GM19324 (cell line): Measurements from ENCODE around the gene COPS8.

ENCODE experiments used
- ATAC-seq: cut with Tn5 transposase; IDR thresholded peaks from one replicate; pipeline ENCODE4 v1.9.1; 2021; ENCODE audit warnings: mild to moderate bottlenecking, moderate library complexity; ENCODE audit not compliant: unreplicated experiment, low FRiP score

The COPS8 gene

DNA sequence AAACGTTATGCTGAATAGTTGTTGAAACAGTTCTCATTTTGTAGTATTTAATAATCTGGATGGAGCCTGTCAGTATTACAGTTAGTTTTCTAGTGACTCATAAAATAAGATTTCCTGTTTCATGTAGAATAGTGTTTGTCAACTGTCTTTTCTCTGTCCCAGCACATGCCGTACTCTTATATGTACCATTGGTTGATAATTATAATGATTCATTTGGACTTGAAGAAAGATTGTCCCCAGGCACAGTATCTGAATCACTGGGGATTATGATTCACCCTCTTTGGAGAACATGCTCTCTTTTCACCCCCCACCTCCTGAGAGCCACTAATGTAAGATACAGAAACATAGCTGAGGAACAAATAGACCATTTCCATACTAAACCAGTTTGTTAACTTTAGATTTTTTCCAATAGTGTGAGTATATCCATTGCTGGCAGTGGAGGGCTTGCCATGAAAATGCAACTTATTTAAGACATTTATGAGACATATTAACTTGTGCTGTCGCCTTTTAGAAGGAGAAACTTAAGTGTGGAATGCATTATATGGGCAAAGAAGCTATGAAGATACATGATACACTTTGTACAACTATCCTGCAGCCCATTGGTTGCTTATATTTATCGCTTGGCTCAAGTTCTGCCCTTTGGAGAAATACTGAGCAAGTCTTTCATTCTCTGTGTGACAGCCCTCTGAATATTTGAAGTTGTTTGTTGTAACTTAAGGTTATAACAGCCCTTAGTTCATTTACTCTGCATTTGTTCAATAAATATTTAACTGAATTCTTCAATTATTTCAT is 12.4 kb downstream of the COPS8 start:
- ATAC-seq, result no peak

DNA sequence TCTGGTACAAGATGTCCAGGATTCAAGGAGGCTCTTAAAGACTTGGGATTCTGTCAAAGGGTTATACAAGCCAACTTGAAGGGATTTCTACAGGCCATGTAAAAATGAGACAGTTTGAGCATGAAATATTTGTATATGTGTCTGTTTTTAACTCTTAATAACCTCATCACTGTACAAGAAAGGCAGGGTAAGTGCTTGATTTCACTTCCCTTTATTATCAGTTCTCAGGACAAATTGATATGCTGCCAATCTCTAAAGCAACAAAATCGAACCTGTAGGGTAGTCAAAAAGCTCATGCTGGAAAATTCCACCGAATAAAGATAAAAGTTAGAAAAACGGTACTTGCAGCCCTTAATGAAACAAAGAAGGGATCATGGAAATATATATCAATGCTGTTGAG is 14.1 kb downstream of the COPS8 start:
- no peak for ATAC-seq

GRCh38 chr2:237101118-237101979 is 15.7 kb downstream of the COPS8 start:
- no peak for ATAC-seq

- ATAC-seq, result no peak
Measured at GRCh38 chr2:237102428-237102827, 16.7 kb downstream of the COPS8 start.

- no peak for ATAC-seq
Measured at GRCh38 chr2:237109421-237109934, 23.8 kb downstream of the COPS8 start.

GRCh38 chr2:237113026-237113795 is 27.5 kb downstream of the COPS8 start:
- ATAC-seq, result no peak

- no peak for ATAC-seq
Measured at GRCh38 chr2:237115870-237116269, 30.2 kb downstream of the COPS8 start.

DNA sequence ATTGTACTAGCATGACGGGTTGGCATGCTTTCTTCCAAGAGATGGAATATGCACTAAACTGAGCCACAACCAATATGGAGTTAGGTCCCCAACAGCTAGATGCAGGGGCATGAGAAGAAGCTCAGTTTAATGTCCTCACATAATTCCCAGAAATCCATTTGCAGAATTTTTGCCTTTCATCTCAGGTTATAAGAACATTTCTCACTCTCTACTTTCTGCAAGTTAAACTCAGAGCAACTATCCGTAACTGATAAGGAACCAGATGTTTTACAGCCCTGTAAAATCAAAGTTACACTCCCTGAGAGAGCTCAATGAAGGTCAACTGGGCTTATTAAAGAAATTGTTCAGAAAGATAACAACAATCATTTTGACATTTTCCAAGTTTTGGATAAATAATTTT is 30.7 kb downstream of the COPS8 start:
- ATAC-seq, result no peak

DNA sequence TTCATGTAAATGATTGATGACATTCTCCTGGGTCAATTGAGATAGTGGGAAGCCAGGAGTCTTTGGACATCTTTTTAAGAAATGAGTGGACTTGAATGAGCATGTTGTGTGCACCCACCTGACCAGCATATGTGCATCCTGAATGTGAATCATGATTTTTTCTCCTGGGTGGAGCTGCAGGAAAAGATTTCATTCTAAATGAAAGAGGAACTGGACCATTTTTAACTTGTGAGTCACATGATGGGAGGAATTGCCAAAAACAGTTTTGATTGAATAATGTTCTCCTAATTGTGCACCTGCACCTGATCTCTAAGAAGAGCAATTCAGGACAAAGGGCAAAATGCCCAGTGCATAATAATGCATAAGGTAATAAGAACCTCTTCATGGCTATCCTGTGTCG is 32.3 kb downstream of the COPS8 start:
- no peak for ATAC-seq

- ATAC-seq, result no peak
Measured at GRCh38 chr2:237118561-237119155, 33.0 kb downstream of the COPS8 start.

DNA sequence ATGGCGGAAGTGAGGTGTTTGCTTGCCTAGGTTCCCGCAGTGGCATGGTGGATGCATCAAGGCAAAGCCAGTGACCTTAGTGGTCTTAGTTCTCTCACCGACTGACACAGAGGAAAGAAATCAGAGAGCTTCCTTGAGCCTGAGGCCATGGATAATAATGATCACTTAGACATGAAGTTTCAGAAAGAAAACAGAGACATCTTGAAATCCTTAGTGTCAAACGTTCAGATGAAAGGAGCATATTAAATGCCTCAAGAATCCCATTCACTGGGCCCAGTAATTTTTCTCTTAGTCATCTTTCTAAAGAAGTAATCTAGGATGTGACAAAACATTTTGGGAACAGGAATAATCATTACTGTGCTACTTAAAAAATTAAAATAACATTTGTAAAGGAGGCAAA is 35.2 kb downstream of the COPS8 start:
- no peak for ATAC-seq

- ATAC-seq, result no peak
Measured at GRCh38 chr2:237121321-237121720, 35.6 kb downstream of the COPS8 start.

GRCh38 chr2:237122214-237122666 is 36.6 kb downstream of the COPS8 start:
- ATAC-seq, result no peak

DNA sequence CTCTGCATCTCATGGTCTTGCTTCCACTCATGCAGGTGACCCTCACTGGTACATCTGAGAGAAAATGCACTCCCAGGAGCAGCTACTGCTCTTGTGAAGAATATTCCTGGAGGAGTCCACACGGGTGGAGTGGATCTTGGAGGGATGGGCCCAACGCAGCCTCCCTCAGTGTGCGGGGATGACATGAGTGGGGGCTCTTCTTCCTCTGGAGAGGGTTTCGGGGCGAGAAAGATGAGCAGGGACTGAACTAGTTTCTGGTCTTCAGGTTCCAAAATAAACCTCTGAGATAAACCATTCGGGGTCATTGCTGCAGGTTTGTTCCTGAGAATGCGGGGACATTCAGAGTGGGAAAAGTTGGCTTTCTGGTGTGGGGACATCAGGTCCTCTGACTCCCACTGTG is 39.1 kb downstream of the COPS8 start:
- no peak for ATAC-seq

DNA sequence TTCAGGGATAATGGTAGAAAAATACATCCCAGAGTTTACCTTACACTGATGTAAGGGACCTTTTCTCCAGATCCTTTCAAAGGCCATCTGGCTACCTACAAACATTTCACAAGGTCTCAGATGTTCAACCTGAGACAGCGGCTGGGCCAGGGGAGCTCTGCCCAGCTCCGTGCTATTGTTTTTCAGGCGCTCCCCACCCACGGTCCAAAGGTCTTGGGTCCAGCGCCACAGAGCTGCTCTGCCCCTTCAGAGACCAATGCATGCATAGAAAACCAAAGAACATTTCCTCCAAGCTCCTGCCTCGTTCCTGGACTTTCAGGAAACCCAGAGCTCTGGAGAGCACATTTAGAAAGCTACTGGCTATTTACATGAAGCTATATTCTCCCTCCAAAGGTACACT is 40.3 kb downstream of the COPS8 start:
- no peak for ATAC-seq

- no peak for ATAC-seq
Measured at GRCh38 chr2:237126519-237127174, 41.0 kb downstream of the COPS8 start.

GRCh38 chr2:237128026-237128703 is 42.5 kb downstream of the COPS8 start:
- ATAC-seq, result no peak

DNA sequence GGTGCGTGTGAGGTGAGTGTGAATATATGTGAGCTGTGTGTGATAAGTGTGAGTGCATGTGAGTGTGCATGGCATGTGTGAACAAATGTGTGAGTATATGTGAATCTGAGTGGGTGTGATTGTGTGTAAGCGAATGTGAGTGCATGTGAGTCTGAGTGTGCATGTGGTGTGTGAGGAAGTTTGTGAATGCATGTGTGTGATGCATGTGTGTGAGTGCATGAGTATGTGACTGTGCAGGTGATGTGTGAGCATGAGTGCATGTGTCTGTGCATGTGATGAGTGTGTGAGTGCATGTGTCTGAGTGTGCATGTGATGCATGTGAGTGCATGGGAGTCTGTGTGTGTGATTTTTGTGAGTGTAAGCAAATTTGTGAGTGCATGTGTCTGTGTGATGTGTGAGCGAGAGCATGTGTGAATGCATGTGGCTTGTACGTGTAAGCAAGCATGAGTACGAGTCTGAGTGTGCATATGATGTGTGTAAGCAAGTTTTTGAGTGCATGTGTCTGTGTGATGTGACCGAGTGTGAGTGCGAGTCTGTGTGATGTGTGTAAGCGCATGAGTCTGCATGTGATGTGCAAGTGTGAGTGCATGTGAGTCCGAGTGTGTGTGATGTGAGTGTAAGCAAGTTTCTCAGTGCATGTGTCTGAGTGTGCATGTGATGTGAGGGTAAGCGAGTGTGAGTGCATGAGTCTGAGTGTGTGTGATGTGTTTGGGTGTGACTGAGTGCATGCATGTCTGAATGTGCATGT is 43.3 kb downstream of the COPS8 start:
- no peak for ATAC-seq
